Measurements from ENCODE around the gene KCNQ1.

DNA sequence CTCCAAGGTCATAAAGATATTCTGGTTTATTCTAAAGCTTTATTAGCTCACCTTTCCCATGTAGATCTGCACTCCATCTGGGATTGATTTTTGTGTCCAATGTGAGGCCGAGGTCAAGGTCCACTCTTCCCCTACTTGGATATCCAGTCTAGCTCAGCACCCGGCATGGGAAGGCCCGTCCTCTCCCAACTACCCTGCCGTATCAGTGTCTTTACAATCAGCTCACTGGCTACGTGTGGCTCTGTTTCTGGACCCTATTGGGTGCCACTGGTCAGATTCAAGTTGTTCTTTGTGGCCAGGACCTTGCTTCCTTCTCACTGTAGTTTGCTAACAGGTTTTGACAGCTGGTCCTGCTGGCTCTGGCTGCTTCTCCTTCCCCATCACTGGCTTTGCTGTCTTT is 224.1 kb downstream of the KCNQ1 start:
- TF ChIP-seq, protein P1, sequence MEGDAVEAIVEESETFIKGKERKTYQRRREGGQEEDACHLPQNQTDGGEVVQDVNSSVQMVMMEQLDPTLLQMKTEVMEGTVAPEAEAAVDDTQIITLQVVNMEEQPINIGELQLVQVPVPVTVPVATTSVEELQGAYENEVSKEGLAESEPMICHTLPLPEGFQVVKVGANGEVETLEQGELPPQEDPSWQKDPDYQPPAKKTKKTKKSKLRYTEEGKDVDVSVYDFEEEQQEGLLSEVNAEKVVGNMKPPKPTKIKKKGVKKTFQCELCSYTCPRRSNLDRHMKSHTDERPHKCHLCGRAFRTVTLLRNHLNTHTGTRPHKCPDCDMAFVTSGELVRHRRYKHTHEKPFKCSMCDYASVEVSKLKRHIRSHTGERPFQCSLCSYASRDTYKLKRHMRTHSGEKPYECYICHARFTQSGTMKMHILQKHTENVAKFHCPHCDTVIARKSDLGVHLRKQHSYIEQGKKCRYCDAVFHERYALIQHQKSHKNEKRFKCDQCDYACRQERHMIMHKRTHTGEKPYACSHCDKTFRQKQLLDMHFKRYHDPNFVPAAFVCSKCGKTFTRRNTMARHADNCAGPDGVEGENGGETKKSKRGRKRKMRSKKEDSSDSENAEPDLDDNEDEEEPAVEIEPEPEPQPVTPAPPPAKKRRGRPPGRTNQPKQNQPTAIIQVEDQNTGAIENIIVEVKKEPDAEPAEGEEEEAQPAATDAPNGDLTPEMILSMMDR (IDR thresholded peaks at IDR 0.05): no peak
- no peak for TF ChIP-seq POLR2AphosphoS5 (IDR thresholded peaks at IDR 0.05)

Measured in gastroesophageal sphincter (tissue), 3 donors.